ENCODE results near the gene NPRL2. TPM values are rescaled to one million over a fixed set of nuclear protein-coding genes. Genes with fewer than 3 reads are reported as not detected.

Gene NPRL2
- total and polyA plus RNA-seq, 2 of the 8 experiments (the other 6 are each of a cell fraction or from before 2014, with no cell fraction given): 28.4 to 51.4 TPM

DNA sequence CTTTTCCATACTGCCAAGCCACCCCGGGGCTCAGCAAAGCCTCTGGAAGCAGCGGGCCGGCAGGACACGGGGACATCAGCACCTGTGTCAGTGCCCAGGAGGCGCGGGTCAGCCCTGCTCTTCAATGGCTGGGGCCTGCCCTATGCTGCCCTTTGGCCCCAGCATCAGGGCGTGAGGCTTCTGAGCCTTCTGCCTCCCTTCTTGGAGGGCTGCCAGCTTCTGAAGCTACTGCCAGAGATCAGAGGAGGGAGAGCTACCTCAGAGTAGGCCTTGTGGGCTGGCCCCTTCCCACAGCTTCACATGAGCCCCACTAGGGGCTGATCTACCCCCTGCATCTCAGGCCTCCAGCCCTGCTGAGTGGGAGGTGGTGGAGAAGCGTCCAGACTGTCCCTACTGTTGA is 21.8 kb upstream of the NPRL2 start:
- peaks cover 0 to 2% of the 10 kb centered on the region in 2 experiments for H4K20me1 ChIP-seq (replicated peaks in 1 of 2; ENCODE audit: control insufficient read depth in 1 of 2, insufficient read depth in 2 of 2, low read length in 2 of 2)
- H4K8ac ChIP-seq (ENCODE audit: extremely low read depth, insufficient read depth, low read length): no peak overlapping the region
- no peak overlapping the region for H2AK5ac ChIP-seq (ENCODE audit: low read depth, low read length)
- FAIRE-seq (no peak), DNase-seq (ENCODE audit: low read depth in 1 of 2, low spot score in 2 of 2) (no peak)
- H3K9me3 ChIP-seq (ENCODE audit: insufficient read depth in 2 of 2, low read depth in 1 of 2, low read length in 1 of 2): no peaks in the 10 kb centered on the region
- H3K4me3 ChIP-seq (ENCODE audit: extremely low read depth in 1 of 4, insufficient read depth in 2 of 4, low read depth in 3 of 4, low read length in 4 of 4): no peak overlapping the region
- POLR2A ChIA-PET (ENCODE audit: partially characterized antibody): interaction anchor here (0.9 kb wide), 1 partner anchor 27 kb away, joined by 3 read pairs; no protein-coding TSS in a partner anchor
- H2BK5ac ChIP-seq (ENCODE audit: low read depth, low read length): peak overlapping the region; percentile 12; the same call in 1 of the 2 replicates
- H2AFZ ChIP-seq (ENCODE audit: low read length): no peak overlapping the region
- peak overlapping the region; percentile 12 for H3K56ac ChIP-seq (replicated peaks; ENCODE audit: insufficient read length, low read depth, low read length)
- H3K14ac ChIP-seq (ENCODE audit: insufficient read length): no peak overlapping the region
- H2BK12ac ChIP-seq (ENCODE audit: low read depth, low read length): peak overlapping the region; percentile 44; the same call in 1 of the 2 replicates
- peak overlapping the region; percentile 61; the same call in 1 of the 2 replicates for H2BK20ac ChIP-seq (ENCODE audit: low read length)
- H3K79me2 ChIP-seq (ENCODE audit: control insufficient read depth in 1 of 2, insufficient read depth in 2 of 2, low read length in 2 of 2): no peaks in the 10 kb centered on the region
- H3K18ac ChIP-seq (ENCODE audit: extremely low read depth, low read length): no peak overlapping the region
- H3K79me1 ChIP-seq (ENCODE audit: low read depth, low read length): 0 out of 2 replicates have a peak, but pooled peaks cover 2% of the 10 kb centered on the region
- peak overlapping the region; percentile 3 for H4K91ac ChIP-seq (replicated peaks; ENCODE audit: insufficient read length, low read length)
- no peak overlapping the region for H2BK120ac ChIP-seq (replicated peaks; ENCODE audit: low read depth, low read length)
- no peak overlapping the region for H3K9ac ChIP-seq (replicated peaks in 1 of 4; ENCODE audit: extremely low read depth in 1 of 4, low read depth in 3 of 4, low read length in 3 of 4)
- H3K4ac ChIP-seq (replicated peaks; ENCODE audit: insufficient read length, low read depth, low read length): peak overlapping the region; percentile 74
- no peaks in the 10 kb centered on the region; a peak in 2 of 7 replicates for H3K27me3 ChIP-seq (replicated peaks in 1 of 4; ENCODE audit: control insufficient read depth in 3 of 4, extremely low read depth in 1 of 4, insufficient read depth in 3 of 4, low read length in 3 of 4)
- H3K36me3 ChIP-seq (ENCODE audit: control insufficient read depth in 2 of 4, insufficient read depth in 4 of 4, low read length in 3 of 4): no peaks in the 10 kb centered on the region
- no peak overlapping the region for H3K23ac ChIP-seq (ENCODE audit: insufficient read length)
- H4K5ac ChIP-seq (ENCODE audit: insufficient read length, low read depth, low read length): no peak overlapping the region
- H3K4me2 ChIP-seq (ENCODE audit: insufficient read depth in 1 of 2, low read depth in 2 of 2, low read length in 2 of 2): no peak overlapping the region
- 81% methylated on average over 8 of the region's 8 CpGs; no CpG with 5 or more reads in 1 of the 2 experiments for WGBS, 2 experiments (ENCODE audit: extremely low coverage in 1 of 2, insufficient coverage in 1 of 2, insufficient read length in 1 of 2, insufficient replicate concordance in 2 of 2, low coverage in 1 of 2, low lambda C conversion rate in 2 of 2, missing lambda C conversion rate in 1 of 2)
- TF ChIP-seq BCL11A (IDR thresholded peaks at IDR 0.05; ENCODE audit: low read depth in 2 of 2, low read length in 2 of 2) (no peak), MAX (IDR thresholded peaks at IDR 0.05) (no peak), RBBP5 (IDR thresholded peaks at IDR 0.05; ENCODE audit: borderline replicate concordance, low read depth, low read length) (no peak), SP4 (IDR thresholded peaks at IDR 0.05; ENCODE audit: low read length) (no peak), SIX5 (IDR thresholded peaks at IDR 0.05; ENCODE audit: low read depth, low read length) (no peak), TAF7 (optimal IDR thresholded peaks at IDR 0.05; ENCODE audit: borderline replicate concordance, low read depth, low read length) (no peak), HDAC6 (IDR thresholded peaks at IDR 0.05; ENCODE audit: low read depth, low read length) (no peak), USF2 (IDR thresholded peaks at IDR 0.05; ENCODE audit: low read length) (no peak), GTF2F1 (IDR thresholded peaks at IDR 0.05; ENCODE audit: borderline replicate concordance, low read depth, low read length) (no peak), ASH2L (IDR thresholded peaks at IDR 0.05; ENCODE audit: low read length) (no peak), NANOG (IDR thresholded peaks at IDR 0.05; ENCODE audit: insufficient read depth, low read depth, low read length, poor library complexity, severe bottlenecking) (no peak), RFX5 (IDR thresholded peaks at IDR 0.05; ENCODE audit: borderline replicate concordance, low read depth, low read length) (no peak)
- peaks cover 0 to 29% (median 20%) of the 10 kb centered on the region in 4 experiments; a peak in 6 of 7 replicates for H3K4me1 ChIP-seq (replicated peaks in 1 of 4; ENCODE audit: control insufficient read depth in 3 of 4, insufficient read depth in 4 of 4, low read length in 3 of 4)
- no peak overlapping the region for H3K27ac ChIP-seq (ENCODE audit: low read depth, low read length)
- 0 out of 2 replicates have a peak, but pooled peaks cover 2% of the 10 kb centered on the region for H3K23me2 ChIP-seq (ENCODE audit: low read depth, low read length)
- CTCF ChIA-PET (ENCODE audit: partially characterized antibody): interaction anchor here (0.6 to 1.2 kb wide), 3 partner anchors 62 to 192 kb away, joined by 3 read pairs; no protein-coding TSS in a partner anchor
- peak overlapping the region; percentile 90; the same call in 1 of the 2 replicates for H2BK15ac ChIP-seq (ENCODE audit: low read length)

Data from H1 (cell line).